Lower lobe of right lung (tissue), 2 donors: ENCODE results near the gene ESRRG. TPM values are rescaled to one million over a fixed set of nuclear protein-coding genes. Genes with fewer than 3 reads are reported as not detected.

Experiments
- ATAC-seq, 2 donors: fragments of 200-7000 bp; cut with Tn5 transposase; one replicate each; pipeline ENCODE4 v1.9.1; 2020 to 2022; ENCODE audit warnings: mild to moderate bottlenecking in 2 of 2, moderate library complexity in 2 of 2
- DNase-seq: peaks from one replicate; pipeline ENCODE4 v3.0.0-alpha.2; 2020
- H3K27ac ChIP-seq: fragments of 200-600 bp; one replicate; pipeline ENCODE4 v1.8.0; 2022
- H3K27me3 ChIP-seq: fragments of 200-600 bp; one replicate; pipeline ENCODE4 v1.8.0; 2022; ENCODE audit warnings: low read depth
- H3K36me3 ChIP-seq: fragments of 200-600 bp; one replicate; pipeline ENCODE4 v1.8.0; 2022; ENCODE audit warnings: mild to moderate bottlenecking
- H3K4me1 ChIP-seq: fragments of 200-600 bp; one replicate; pipeline ENCODE4 v1.8.0; 2022
- H3K4me3 ChIP-seq: fragments of 200-600 bp; one replicate; pipeline ENCODE4 v1.8.0; 2022; ENCODE audit warnings: mild to moderate bottlenecking
- H3K9me3 ChIP-seq: fragments of 200-600 bp; one replicate; pipeline ENCODE4 v1.8.0; 2022
- CTCF ChIP-seq: fragments of 200-600 bp; IDR thresholded peaks from one replicate; pipeline ENCODE4 v1.8.0; 2022; ENCODE audit warnings: antibody characterized with exemption, mild to moderate bottlenecking
- intact Hi-C: fragments of 100-400 bp; cut with DNase I; formaldehyde crosslinking; loops from one replicate; pipeline ENCODE4 v1.11.0; 2022
- total RNA-seq: library from RNA; stranded (reverse); fragmentation: NEBNext Ultra II Directional; extraction: Animal tissue kit (Norgen Biotek cat#: 25700); gene quantifications from one replicate; pipeline ENCODE4 v1.2.1, GENCODE V29; 2021
- donor health status: DM: no; HTN: yes; CAD: no; lungs with severe emphysema.

Gene ESRRG
- total RNA-seq, 1 donor from 2014 or later, result 1.9 TPM

- Histone ChIP-seq H3K4me1 (no peaks in the 10 kb centered on the region), H3K27ac (no peak overlapping the region), H3K9me3 (no peaks in the 10 kb centered on the region), H3K27me3 (no peaks in the 10 kb centered on the region), H3K36me3 (no peaks in the 10 kb centered on the region), H3K4me3 (no peak overlapping the region)
- intact Hi-C loops, result no loop called here
- TF ChIP-seq CTCF, result no peak
- no peak for ATAC-seq
- DNase-seq, result no peak
Measured at GRCh38 chr1:216464489-216464888, 258.7 kb downstream of the ESRRG start.

GRCh38 chr1:216462066-216462775 lies 261.0 kb downstream of the ESRRG start:
- no peak overlapping the region for H3K27ac ChIP-seq
- intact Hi-C loops, result no loop called here
- no peaks in the 10 kb centered on the region for H3K4me1 ChIP-seq
- DNase-seq, result no peak
- ATAC-seq, result no peak
- H3K36me3 ChIP-seq, result no peaks in the 10 kb centered on the region
- TF ChIP-seq CTCF, result no peak
- H3K9me3 ChIP-seq, result no peaks in the 10 kb centered on the region
- no peak overlapping the region for H3K4me3 ChIP-seq
- no peaks in the 10 kb centered on the region for H3K27me3 ChIP-seq

- H3K36me3 ChIP-seq, result no peaks in the 10 kb centered on the region
- H3K4me3 ChIP-seq, result no peak overlapping the region
- DNase-seq (no peak), ATAC-seq (no peak)
- no peaks in the 10 kb centered on the region for H3K9me3 ChIP-seq
- no peaks in the 10 kb centered on the region for H3K4me1 ChIP-seq
- no peaks in the 10 kb centered on the region for H3K27me3 ChIP-seq
- no peak for TF ChIP-seq CTCF
- no peak overlapping the region for H3K27ac ChIP-seq
- intact Hi-C loops, result no loop called here
Measured at GRCh38 chr1:216461466-216461865, 261.8 kb downstream of the ESRRG start.

- Histone ChIP-seq H3K9me3 (no peaks in the 10 kb centered on the region), H3K4me1 (no peaks in the 10 kb centered on the region), H3K36me3 (no peaks in the 10 kb centered on the region), H3K27me3 (no peaks in the 10 kb centered on the region), H3K4me3 (no peak overlapping the region), H3K27ac (no peak overlapping the region)
- DNase-seq (no peak), ATAC-seq (no peak)
- TF ChIP-seq CTCF, result no peak
- intact Hi-C loops, result no loop called here
Measured at GRCh38 chr1:216459651-216460207, 263.5 kb downstream of the ESRRG start.

- no peak overlapping the region for H3K27ac ChIP-seq
- ATAC-seq (no peak), DNase-seq (no peak)
- no peak for TF ChIP-seq CTCF
- no peaks in the 10 kb centered on the region for H3K4me1 ChIP-seq
- intact Hi-C loops, result no loop called here
- no peaks in the 10 kb centered on the region for H3K9me3 ChIP-seq
- H3K27me3 ChIP-seq, result no peaks in the 10 kb centered on the region
- no peaks in the 10 kb centered on the region for H3K36me3 ChIP-seq
- H3K4me3 ChIP-seq, result no peak overlapping the region
Measured at GRCh38 chr1:216458812-216459211, 264.4 kb downstream of the ESRRG start.
